Astrocyte (in vitro differentiated cells and primary cell): ENCODE results near the gene RALGAPA2.

ENCODE experiments used
- CTCF ChIP-seq: IDR thresholded peaks from 2 replicates; pipeline ENCODE4 v1.5.1; 2011; ENCODE audit warnings: low read depth, mild to moderate bottlenecking, inconsistent platforms, low read length, moderate library complexity; ENCODE audit not compliant: insufficient read depth
- EZH2 ChIP-seq: IDR thresholded peaks from 2 replicates; pipeline ENCODE4 v1.6.1; 2012; ENCODE audit warnings: mild to moderate bottlenecking, low read length, inconsistent platforms; ENCODE audit not compliant: insufficient read depth

- no peak for TF ChIP-seq CTCF
- TF ChIP-seq EZH2 = no peak
These were observed 353.6 kb downstream of the RALGAPA2 start for GRCh38 chr20:20358801-20359200.
